RWPE2 (cell line): Measurements from ENCODE around the gene TRIM52.
"Not testable (repeated sequence)": the region's sequence is repeated elsewhere in the genome, so short reads cannot be mapped to it uniquely, and the experiment has no call there.

Experiments
- ATAC-seq: fragments of 200-7000 bp; cut with Tn5 transposase; 3 replicates; pipeline ENCODE4 v1.9.1; 2021; ENCODE audit warnings: low read depth
- DNase-seq: peaks from one replicate; pipeline ENCODE4 v3.0.0-alpha.2; 2020; ENCODE audit warnings: low spot score
- H3K27ac ChIP-seq: fragments of 450-650 bp; 2 replicates; pipeline ENCODE4 v1.5.1; 2017; ENCODE audit warnings: mild to moderate bottlenecking; ENCODE audit not compliant: poor library complexity, severe bottlenecking
- H3K27me3 ChIP-seq: fragments of 250-450 bp; sonication (Bioruptor Pico); 2 replicates; pipeline ENCODE4 v1.5.1; 2021; ENCODE audit warnings: mild to moderate bottlenecking, moderate library complexity; ENCODE audit not compliant: insufficient read depth, poor library complexity, severe bottlenecking
- H3K36me3 ChIP-seq: fragments of 250-450 bp; sonication (Bioruptor Pico); 2 replicates; pipeline ENCODE4 v1.5.1; 2020; ENCODE audit warnings: low read depth, mild to moderate bottlenecking, moderate library complexity
- H3K4me1 ChIP-seq: fragments of 250-450 bp; sonication (Bioruptor Pico); 2 replicates; pipeline ENCODE4 v1.5.1; 2021; ENCODE audit warnings: mild to moderate bottlenecking, moderate library complexity; ENCODE audit not compliant: insufficient read depth, poor library complexity, severe bottlenecking
- H3K4me3 ChIP-seq: fragments of 250-450 bp; sonication (Bioruptor Pico); 2 replicates; pipeline ENCODE4 v1.5.1; 2021; ENCODE audit warnings: mild to moderate bottlenecking, moderate library complexity; ENCODE audit not compliant: severe bottlenecking
- H3K9me3 ChIP-seq: fragments of 250-450 bp; sonication (Bioruptor Pico); 2 replicates; pipeline ENCODE4 v1.5.1; 2021; ENCODE audit warnings: mild to moderate bottlenecking, moderate library complexity; ENCODE audit not compliant: severe bottlenecking
- CTCF ChIP-seq: fragments of 450-650 bp; IDR thresholded peaks from one replicate; pipeline ENCODE4 v1.5.1; 2017; ENCODE audit warnings: mild to moderate bottlenecking, moderate library complexity; ENCODE audit not compliant: poor library complexity, severe bottlenecking

Gene TRIM52

DNA sequence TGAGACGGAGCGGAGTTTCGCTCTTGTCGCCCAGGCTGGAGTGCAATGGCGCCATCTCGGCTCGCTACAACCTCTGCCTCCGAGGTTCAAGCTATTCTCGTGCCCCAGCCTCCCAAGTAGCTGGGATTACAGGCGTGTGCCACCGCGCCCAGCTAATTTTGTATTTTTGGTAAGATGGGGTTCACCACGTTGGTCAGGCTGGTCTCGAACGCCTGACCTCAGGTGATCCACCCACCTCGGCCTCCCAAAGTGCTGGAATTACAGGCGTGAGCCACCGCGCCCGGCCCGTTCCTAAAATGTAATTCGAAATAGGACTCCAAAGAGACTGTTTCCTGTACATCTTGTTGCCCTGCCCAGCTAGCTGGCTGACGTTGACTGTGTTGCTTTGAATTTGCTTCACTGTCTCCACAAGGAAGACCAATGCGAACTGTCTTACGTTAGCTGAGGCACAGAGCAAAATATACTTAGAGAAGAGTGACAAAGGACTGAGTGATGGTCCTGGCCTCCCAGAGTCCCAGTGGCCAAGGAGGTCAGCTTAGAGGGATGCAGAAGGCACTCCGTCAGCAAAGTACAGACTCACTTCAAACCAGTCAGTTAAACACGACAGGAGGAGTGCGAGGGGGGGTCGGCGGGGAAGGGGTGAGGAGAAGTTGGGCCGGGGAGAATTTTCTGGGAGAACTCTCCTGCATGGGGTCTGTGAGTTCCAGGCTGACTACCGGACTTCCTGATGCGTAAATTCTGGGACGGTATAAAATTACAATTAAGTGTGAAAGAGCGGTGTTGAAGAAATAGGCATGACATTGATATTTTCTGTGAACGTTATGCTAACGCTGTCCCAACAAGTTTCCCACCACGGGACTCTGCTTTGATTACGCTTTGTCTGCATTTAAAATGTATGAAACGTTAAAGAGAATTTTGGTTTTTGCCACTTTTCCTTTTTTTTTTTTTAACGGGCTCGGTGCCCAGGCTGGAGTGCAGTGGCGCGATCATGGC is 44.6 kb downstream of the TRIM52 start:
- ATAC-seq: peak; percentile 19
- DNase-seq: no peak
- Histone ChIP-seq H3K9me3 (no peaks in the 10 kb centered on the region), H3K4me3 (peak overlapping the region; percentile 40), H3K27ac (peak overlapping the region; percentile 41), H3K36me3 (no peaks in the 10 kb centered on the region), H3K4me1 (no peaks in the 10 kb centered on the region), H3K27me3 (no peaks in the 10 kb centered on the region)
- TF ChIP-seq CTCF: no peak

DNA sequence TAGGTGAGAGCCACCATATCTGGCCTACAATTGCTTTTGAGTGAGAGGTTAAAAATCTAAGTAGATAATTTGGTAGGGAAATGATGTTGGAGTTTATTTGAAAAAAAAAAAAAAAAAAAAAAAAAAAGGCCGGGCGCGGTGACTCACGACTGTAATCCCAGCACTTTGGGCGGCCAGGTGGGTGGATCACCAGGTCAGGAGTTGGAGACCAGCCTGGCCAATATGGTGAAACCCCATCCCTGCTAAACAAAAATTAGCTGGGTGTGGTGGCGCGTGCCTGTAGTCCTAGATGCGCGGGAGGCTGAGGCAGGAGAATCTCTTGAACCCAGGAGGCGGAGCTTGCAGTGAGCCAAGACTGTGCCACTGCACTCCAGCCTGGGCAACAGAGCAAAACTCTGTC is 46.7 kb downstream of the TRIM52 start:
- ATAC-seq, H3K27me3 ChIP-seq, H3K9me3 ChIP-seq, H3K4me3 ChIP-seq, H3K27ac ChIP-seq, DNase-seq, H3K36me3 ChIP-seq, H3K4me1 ChIP-seq: not testable (repeated sequence)

DNA sequence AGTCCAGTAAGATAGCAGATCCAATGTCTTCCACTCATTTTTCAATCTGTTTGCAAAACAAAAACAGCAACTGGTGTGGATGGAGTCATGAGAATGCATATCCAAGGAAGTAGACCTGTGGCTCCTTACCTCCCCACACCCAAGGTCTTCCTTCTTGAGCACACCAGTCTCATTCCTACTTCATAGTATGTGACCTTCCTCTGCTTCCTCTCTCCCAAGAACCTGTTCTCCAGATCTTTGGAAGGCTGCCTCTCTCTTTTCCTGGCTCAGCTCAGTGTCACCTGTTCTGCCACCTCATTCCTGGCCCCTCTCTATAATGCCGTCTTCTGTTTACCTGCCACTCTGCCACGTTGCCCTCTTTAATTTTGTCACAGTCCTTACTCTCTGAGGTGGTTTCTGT is 48.0 kb downstream of the TRIM52 start:
- no peak overlapping the region for H3K4me3 ChIP-seq
- H3K36me3 ChIP-seq: no peaks in the 10 kb centered on the region
- no peak for DNase-seq
- no peak for ATAC-seq
- H3K27me3 ChIP-seq: no peaks in the 10 kb centered on the region
- no peak overlapping the region for H3K27ac ChIP-seq
- H3K4me1 ChIP-seq: peaks cover 2% of the 10 kb centered on the region
- H3K9me3 ChIP-seq: no peaks in the 10 kb centered on the region
- TF ChIP-seq CTCF: no peak

GRCh38 chr5:181212080-181212479 is 48.9 kb downstream of the TRIM52 start:
- H3K4me1 ChIP-seq: peaks cover 2% of the 10 kb centered on the region
- H3K9me3 ChIP-seq: no peaks in the 10 kb centered on the region
- no peak overlapping the region for H3K4me3 ChIP-seq

DNA sequence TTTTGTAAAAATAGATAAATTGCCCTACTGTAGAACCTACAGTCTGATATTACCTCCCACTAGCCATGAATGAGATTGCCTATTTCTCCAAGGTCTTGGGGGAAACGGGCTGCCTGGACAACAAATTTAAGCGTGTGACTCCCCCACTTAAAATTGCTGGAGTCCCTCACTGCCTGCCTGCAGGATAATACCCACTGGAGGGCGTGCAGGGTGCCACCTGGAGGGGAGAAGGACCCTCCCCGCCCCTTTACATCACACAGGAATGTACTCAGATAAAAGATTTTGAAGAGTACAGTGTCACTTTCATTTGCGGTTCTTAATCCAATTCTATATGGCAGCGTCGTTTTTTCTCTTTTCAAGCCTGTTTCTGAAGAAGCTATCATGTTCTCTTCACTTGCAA is 49.7 kb downstream of the TRIM52 start:
- peak; percentile 33 for TF ChIP-seq CTCF
- Histone ChIP-seq H3K4me3 (no peak overlapping the region), H3K9me3 (no peaks in the 10 kb centered on the region), H3K36me3 (no peaks in the 10 kb centered on the region), H3K4me1 (peaks cover 3% of the 10 kb centered on the region), H3K27me3 (no peaks in the 10 kb centered on the region), H3K27ac (no peak overlapping the region)
- ATAC-seq (no peak), DNase-seq (no peak)

More at GRCh38 chr5:181212080-181212479, 48.9 kb downstream of the TRIM52 start:
- DNase-seq (no peak), ATAC-seq (no peak)
- TF ChIP-seq CTCF: no peak
- Histone ChIP-seq H3K27ac (no peak overlapping the region), H3K36me3 (no peaks in the 10 kb centered on the region), H3K27me3 (no peaks in the 10 kb centered on the region)

- ATAC-seq, DNase-seq, H3K27me3 ChIP-seq, H3K27ac ChIP-seq, H3K4me1 ChIP-seq, H3K9me3 ChIP-seq, H3K36me3 ChIP-seq, H3K4me3 ChIP-seq: not testable (repeated sequence)
Observed at GRCh38 chr5:181210698-181211097, 50.2 kb downstream of the TRIM52 start.

- not testable (repeated sequence) for ATAC-seq, H3K27ac ChIP-seq, H3K27me3 ChIP-seq, H3K4me1 ChIP-seq, H3K36me3 ChIP-seq, H3K9me3 ChIP-seq, DNase-seq, H3K4me3 ChIP-seq
Observed at GRCh38 chr5:181210148-181210547, 50.8 kb downstream of the TRIM52 start.

- H3K36me3 ChIP-seq, H3K4me1 ChIP-seq, H3K4me3 ChIP-seq, DNase-seq, H3K27me3 ChIP-seq, ATAC-seq, H3K27ac ChIP-seq, H3K9me3 ChIP-seq: not testable (repeated sequence)
Observed at GRCh38 chr5:181209006-181209405, 51.9 kb downstream of the TRIM52 start.
